GM10847 (cell line): ENCODE measurements around the gene ASNS.

Experiments
- POLR2A ChIP-seq: IDR thresholded peaks from 2 replicates; pipeline ENCODE4 v1.6.1; 2011; ENCODE audit not compliant: insufficient read length; ENCODE audit errors: extremely low read depth

ASNS gene

DNA sequence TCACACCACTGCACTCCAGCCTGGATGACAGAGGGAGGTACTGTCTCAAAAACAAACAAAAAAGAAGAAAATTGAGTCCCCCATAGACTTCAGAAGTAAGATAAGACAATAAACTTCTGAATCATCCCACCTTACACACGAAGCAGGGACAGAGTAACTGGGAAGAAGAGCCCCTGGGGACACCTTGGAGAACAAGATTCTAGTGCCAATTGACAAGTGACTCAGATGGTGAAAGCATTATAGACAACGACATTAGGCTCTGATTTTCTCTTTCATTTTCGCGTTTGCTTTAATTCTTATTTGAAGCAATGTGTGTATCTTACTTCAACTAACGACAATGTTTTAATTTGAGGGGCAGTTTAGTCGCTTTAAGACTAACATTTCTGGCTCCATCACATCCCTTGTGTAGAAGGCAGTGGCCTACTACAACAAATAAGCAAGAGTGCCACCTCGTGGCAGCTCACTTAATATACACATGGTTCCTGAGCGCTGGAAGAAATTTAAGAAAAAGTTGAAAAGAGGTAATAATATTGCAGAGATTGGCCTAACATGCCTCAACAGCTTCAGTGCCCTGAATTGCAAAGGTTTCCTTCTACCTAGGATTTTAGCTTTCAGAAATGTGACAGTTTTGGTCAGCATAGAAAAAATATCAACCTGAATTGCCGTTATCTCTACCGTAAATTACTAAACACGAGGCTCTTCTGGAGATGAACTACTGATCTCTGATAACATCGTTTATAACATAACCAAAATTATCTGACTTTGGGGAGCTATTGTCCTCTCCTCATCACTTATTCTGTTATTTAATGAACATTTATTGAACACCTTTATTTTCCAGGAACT, 36.7 kb downstream of the ASNS start:
- TF ChIP-seq POLR2A = no peak

- TF ChIP-seq POLR2A = no peak
Measured at GRCh38 chr7:97819161-97819560, 53.0 kb downstream of the ASNS start.

- no peak for TF ChIP-seq POLR2A
Measured at GRCh38 chr7:97818066-97818663, 54.0 kb downstream of the ASNS start.
